Measurements from ENCODE around the gene LCN6. TPM values are rescaled to one million over a fixed set of nuclear protein-coding genes. Genes with fewer than 3 reads are reported as not detected.
A peak's percentile ranks its signal among the peaks of the same experiment; 100 is the strongest.

Gene LCN6
- total and polyA plus RNA-seq, 2 of the 13 experiments (the other 11 are each of a cell fraction or from before 2014, with no cell fraction given): not detected

DNA sequence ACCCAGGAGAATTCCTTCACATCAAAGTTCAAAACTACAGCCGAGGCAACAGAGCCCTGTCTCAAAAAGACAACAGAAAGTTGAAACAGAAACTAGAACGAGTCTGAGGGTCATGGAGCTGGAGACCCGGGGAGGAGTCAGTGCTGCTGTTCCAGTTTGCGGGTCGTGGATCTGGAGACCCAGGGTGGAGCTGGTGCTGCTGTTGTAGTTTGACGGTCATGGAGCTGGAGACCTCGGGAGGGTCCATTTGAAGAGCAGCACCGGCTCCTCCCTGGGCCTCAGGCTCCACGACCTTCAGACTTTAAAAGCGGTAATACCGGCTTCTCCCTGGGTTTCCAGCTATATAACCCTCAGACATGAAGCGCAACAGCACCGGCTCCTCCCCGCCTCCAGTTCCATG lies 29.0 kb upstream of the LCN6 start (continued):
- TF ChIP-seq ZNF83 (CRISPR knock-in tag; IDR thresholded peaks at IDR 0.05; ENCODE audit: borderline replicate concordance): no peak
- TF ChIP-seq ZSCAN5A (CRISPR knock-in tag; IDR thresholded peaks at IDR 0.05; ENCODE audit: borderline replicate concordance): no peak
- no peak for TF ChIP-seq USF2 (IDR thresholded peaks at IDR 0.05; ENCODE audit: low read depth, low read length)
- no peak for TF ChIP-seq USF2 (CRISPR knock-in tag; IDR thresholded peaks at IDR 0.05; ENCODE audit: borderline replicate concordance)
- no peak for TF ChIP-seq IRF2 (CRISPR knock-in tag; IDR thresholded peaks at IDR 0.05)
- TF ChIP-seq FOXC1 (CRISPR knock-in tag; IDR thresholded peaks at IDR 0.05; ENCODE audit: borderline replicate concordance): no peak
- no peak for TF ChIP-seq ZNF746 (CRISPR knock-in tag; IDR thresholded peaks at IDR 0.05)
- no peak for TF ChIP-seq CAMTA2 (CRISPR knock-in tag; IDR thresholded peaks at IDR 0.05; ENCODE audit: borderline replicate concordance)
- no peak for TF ChIP-seq SRSF9 (IDR thresholded peaks at IDR 0.05; ENCODE audit: borderline replicate concordance, insufficient read depth, low read depth, low read length, poor library complexity, severe bottlenecking)
- TF ChIP-seq ZNF788 (CRISPR knock-in tag; IDR thresholded peaks at IDR 0.05; ENCODE audit: borderline replicate concordance): 0 out of 2 replicates have a peak, but pooled peaks have one; percentile 40
- no peak for TF ChIP-seq ZNF564 (CRISPR knock-in tag; IDR thresholded peaks at IDR 0.05)
- TF ChIP-seq ZFP82 (CRISPR knock-in tag; IDR thresholded peaks at IDR 0.05; ENCODE audit: borderline replicate concordance): no peak
- no peak for TF ChIP-seq ZNF678 (CRISPR knock-in tag; IDR thresholded peaks at IDR 0.05)
- TF ChIP-seq ZFP91 (CRISPR knock-in tag; IDR thresholded peaks at IDR 0.05; ENCODE audit: borderline replicate concordance): no peak
- TF ChIP-seq, protein P1, sequence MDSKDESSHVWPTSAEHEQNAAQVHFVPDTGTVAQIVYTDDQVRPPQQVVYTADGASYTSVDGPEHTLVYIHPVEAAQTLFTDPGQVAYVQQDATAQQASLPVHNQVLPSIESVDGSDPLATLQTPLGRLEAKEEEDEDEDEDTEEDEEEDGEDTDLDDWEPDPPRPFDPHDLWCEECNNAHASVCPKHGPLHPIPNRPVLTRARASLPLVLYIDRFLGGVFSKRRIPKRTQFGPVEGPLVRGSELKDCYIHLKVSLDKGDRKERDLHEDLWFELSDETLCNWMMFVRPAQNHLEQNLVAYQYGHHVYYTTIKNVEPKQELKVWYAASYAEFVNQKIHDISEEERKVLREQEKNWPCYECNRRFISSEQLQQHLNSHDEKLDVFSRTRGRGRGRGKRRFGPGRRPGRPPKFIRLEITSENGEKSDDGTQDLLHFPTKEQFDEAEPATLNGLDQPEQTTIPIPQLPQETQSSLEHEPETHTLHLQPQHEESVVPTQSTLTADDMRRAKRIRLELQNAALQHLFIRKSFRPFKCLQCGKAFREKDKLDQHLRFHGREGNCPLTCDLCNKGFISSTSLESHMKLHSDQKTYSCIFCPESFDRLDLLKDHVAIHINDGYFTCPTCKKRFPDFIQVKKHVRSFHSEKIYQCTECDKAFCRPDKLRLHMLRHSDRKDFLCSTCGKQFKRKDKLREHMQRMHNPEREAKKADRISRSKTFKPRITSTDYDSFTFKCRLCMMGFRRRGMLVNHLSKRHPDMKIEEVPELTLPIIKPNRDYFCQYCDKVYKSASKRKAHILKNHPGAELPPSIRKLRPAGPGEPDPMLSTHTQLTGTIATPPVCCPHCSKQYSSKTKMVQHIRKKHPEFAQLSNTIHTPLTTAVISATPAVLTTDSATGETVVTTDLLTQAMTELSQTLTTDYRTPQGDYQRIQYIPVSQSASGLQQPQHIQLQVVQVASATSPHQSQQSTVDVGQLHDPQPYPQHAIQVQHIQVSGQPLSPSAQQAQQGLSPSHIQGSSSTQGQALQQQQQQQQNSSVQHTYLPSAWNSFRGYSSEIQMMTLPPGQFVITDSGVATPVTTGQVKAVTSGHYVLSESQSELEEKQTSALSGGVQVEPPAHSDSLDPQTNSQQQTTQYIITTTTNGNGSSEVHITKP (CRISPR knock-in tag; IDR thresholded peaks at IDR 0.05; ENCODE audit: low read depth): no peak
- TF ChIP-seq ZNF256 (CRISPR knock-in tag; conservative IDR thresholded peaks at IDR 0.05): no peak
- no peak for TF ChIP-seq RAD21 (CRISPR knock-in tag; IDR thresholded peaks at IDR 0.05)
- TF ChIP-seq ZNF879 (CRISPR knock-in tag; IDR thresholded peaks at IDR 0.05): no peak
- TF ChIP-seq ZNF720 (CRISPR knock-in tag; IDR thresholded peaks at IDR 0.05): no peak
- peak; percentile 10; the same call in 1 of the 2 replicates for TF ChIP-seq SALL1 (CRISPR knock-in tag; IDR thresholded peaks at IDR 0.05)
